ENCODE measurements around the gene TMEM116.

- TF ChIP-seq, protein P1, sequence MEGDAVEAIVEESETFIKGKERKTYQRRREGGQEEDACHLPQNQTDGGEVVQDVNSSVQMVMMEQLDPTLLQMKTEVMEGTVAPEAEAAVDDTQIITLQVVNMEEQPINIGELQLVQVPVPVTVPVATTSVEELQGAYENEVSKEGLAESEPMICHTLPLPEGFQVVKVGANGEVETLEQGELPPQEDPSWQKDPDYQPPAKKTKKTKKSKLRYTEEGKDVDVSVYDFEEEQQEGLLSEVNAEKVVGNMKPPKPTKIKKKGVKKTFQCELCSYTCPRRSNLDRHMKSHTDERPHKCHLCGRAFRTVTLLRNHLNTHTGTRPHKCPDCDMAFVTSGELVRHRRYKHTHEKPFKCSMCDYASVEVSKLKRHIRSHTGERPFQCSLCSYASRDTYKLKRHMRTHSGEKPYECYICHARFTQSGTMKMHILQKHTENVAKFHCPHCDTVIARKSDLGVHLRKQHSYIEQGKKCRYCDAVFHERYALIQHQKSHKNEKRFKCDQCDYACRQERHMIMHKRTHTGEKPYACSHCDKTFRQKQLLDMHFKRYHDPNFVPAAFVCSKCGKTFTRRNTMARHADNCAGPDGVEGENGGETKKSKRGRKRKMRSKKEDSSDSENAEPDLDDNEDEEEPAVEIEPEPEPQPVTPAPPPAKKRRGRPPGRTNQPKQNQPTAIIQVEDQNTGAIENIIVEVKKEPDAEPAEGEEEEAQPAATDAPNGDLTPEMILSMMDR (IDR thresholded peaks at IDR 0.05; ENCODE audit: low read depth, low read length), result no peak
- no peak for TF ChIP-seq EZH2phosphoT487 (IDR thresholded peaks at IDR 0.05; ENCODE audit: low read depth)
Observed at GRCh38 chr12:112029301-112029700, 16.3 kb upstream of the TMEM116 start.

All from OCI-LY3 (cell line).